ENCODE results near the gene FAM200C.

Gene FAM200C

GRCh38 chr5:160399402-160400353 is at the start of gene FAM200C:
Gene FAM200C (minus strand): TSS chr5:160400054. CDS start chr5:160395490, 4,564 bp downstream.
- H3K27me3 ChIP-seq (ENCODE audit: insufficient read depth, insufficient read length), result no peaks in the 10 kb centered on the region
- DNase-seq (ENCODE audit: low read depth, low spot score), result peak; percentile 77
- H3K9me3 ChIP-seq (ENCODE audit: insufficient read depth, low read length), result no peaks in the 10 kb centered on the region
- H3K9ac ChIP-seq (ENCODE audit: insufficient read length, low read depth), result peak within 1 kb of the TSS; percentile 97
- no peaks in the 10 kb centered on the region for H3K4me1 ChIP-seq (ENCODE audit: insufficient read depth, insufficient read length)
- peak within 1 kb of the TSS; percentile 81 for H3K4me3 ChIP-seq (ENCODE audit: insufficient read length, low read depth)
- no peak for TF ChIP-seq YY1 (IDR thresholded peaks at IDR 0.05; ENCODE audit: insufficient read depth, insufficient read length)
- TF ChIP-seq ZNF274 (IDR thresholded peaks at IDR 0.05; ENCODE audit: low read depth, low read length), result no peak
- TF ChIP-seq SUZ12 (IDR thresholded peaks at IDR 0.05; ENCODE audit: extremely low read depth, insufficient read depth, insufficient read length), result no peak
- peaks cover 23% of the 10 kb centered on the region for H3K36me3 ChIP-seq (ENCODE audit: insufficient read depth, insufficient read length, low read length)

GRCh38 chr5:160449458-160449857 is 49.6 kb upstream of the FAM200C start:
- Histone ChIP-seq H3K4me3 (ENCODE audit: insufficient read length, low read depth) (no peak overlapping the region), H3K4me1 (ENCODE audit: insufficient read depth, insufficient read length) (no peaks in the 10 kb centered on the region), H3K27me3 (ENCODE audit: insufficient read depth, insufficient read length) (no peaks in the 10 kb centered on the region), H3K36me3 (ENCODE audit: insufficient read depth, insufficient read length, low read length) (no peaks in the 10 kb centered on the region), H3K9ac (ENCODE audit: insufficient read length, low read depth) (no peak overlapping the region), H3K9me3 (ENCODE audit: insufficient read depth, low read length) (no peaks in the 10 kb centered on the region)
- TF ChIP-seq ZNF274 (IDR thresholded peaks at IDR 0.05; ENCODE audit: low read depth, low read length) (no peak), SUZ12 (IDR thresholded peaks at IDR 0.05; ENCODE audit: extremely low read depth, insufficient read depth, insufficient read length) (no peak), YY1 (IDR thresholded peaks at IDR 0.05; ENCODE audit: insufficient read depth, insufficient read length) (no peak)
- no peak for DNase-seq (ENCODE audit: low read depth, low spot score)

GRCh38 chr5:160448886-160449285 is 49.0 kb upstream of the FAM200C start:
- Histone ChIP-seq H3K9ac (ENCODE audit: insufficient read length, low read depth) (no peak overlapping the region), H3K27me3 (ENCODE audit: insufficient read depth, insufficient read length) (no peaks in the 10 kb centered on the region), H3K36me3 (ENCODE audit: insufficient read depth, insufficient read length, low read length) (no peaks in the 10 kb centered on the region), H3K4me1 (ENCODE audit: insufficient read depth, insufficient read length) (no peaks in the 10 kb centered on the region), H3K4me3 (ENCODE audit: insufficient read length, low read depth) (no peak overlapping the region), H3K9me3 (ENCODE audit: insufficient read depth, low read length) (no peaks in the 10 kb centered on the region)
- TF ChIP-seq YY1 (IDR thresholded peaks at IDR 0.05; ENCODE audit: insufficient read depth, insufficient read length), result no peak
- TF ChIP-seq ZNF274 (IDR thresholded peaks at IDR 0.05; ENCODE audit: low read depth, low read length), result no peak
- TF ChIP-seq SUZ12 (IDR thresholded peaks at IDR 0.05; ENCODE audit: extremely low read depth, insufficient read depth, insufficient read length), result no peak
- DNase-seq (ENCODE audit: low read depth, low spot score), result no peak

- Histone ChIP-seq H3K4me1 (ENCODE audit: insufficient read depth, insufficient read length) (no peaks in the 10 kb centered on the region), H3K36me3 (ENCODE audit: insufficient read depth, insufficient read length, low read length) (no peaks in the 10 kb centered on the region), H3K9me3 (ENCODE audit: insufficient read depth, low read length) (no peaks in the 10 kb centered on the region), H3K4me3 (ENCODE audit: insufficient read length, low read depth) (no peak overlapping the region), H3K27me3 (ENCODE audit: insufficient read depth, insufficient read length) (no peaks in the 10 kb centered on the region), H3K9ac (ENCODE audit: insufficient read length, low read depth) (no peak overlapping the region)
- TF ChIP-seq YY1 (IDR thresholded peaks at IDR 0.05; ENCODE audit: insufficient read depth, insufficient read length) (no peak), ZNF274 (IDR thresholded peaks at IDR 0.05; ENCODE audit: low read depth, low read length) (no peak), SUZ12 (IDR thresholded peaks at IDR 0.05; ENCODE audit: extremely low read depth, insufficient read depth, insufficient read length) (no peak)
- DNase-seq (ENCODE audit: low read depth, low spot score), result no peak
These were observed 45.9 kb upstream of the FAM200C start for GRCh38 chr5:160445751-160446150.

- H3K4me3 ChIP-seq (ENCODE audit: insufficient read length, low read depth), result no peak overlapping the region
- no peaks in the 10 kb centered on the region for H3K4me1 ChIP-seq (ENCODE audit: insufficient read depth, insufficient read length)
- no peak for DNase-seq (ENCODE audit: low read depth, low spot score)
- no peak overlapping the region for H3K9ac ChIP-seq (ENCODE audit: insufficient read length, low read depth)
- H3K27me3 ChIP-seq (ENCODE audit: insufficient read depth, insufficient read length), result no peaks in the 10 kb centered on the region
- no peaks in the 10 kb centered on the region for H3K36me3 ChIP-seq (ENCODE audit: insufficient read depth, insufficient read length, low read length)
- TF ChIP-seq YY1 (IDR thresholded peaks at IDR 0.05; ENCODE audit: insufficient read depth, insufficient read length) (no peak), SUZ12 (IDR thresholded peaks at IDR 0.05; ENCODE audit: extremely low read depth, insufficient read depth, insufficient read length) (no peak), ZNF274 (IDR thresholded peaks at IDR 0.05; ENCODE audit: low read depth, low read length) (no peak)
- no peaks in the 10 kb centered on the region for H3K9me3 ChIP-seq (ENCODE audit: insufficient read depth, low read length)
These were observed 45.3 kb upstream of the FAM200C start for GRCh38 chr5:160445132-160445531.

GRCh38 chr5:160444407-160444806 is 44.6 kb upstream of the FAM200C start:
- Histone ChIP-seq H3K36me3 (ENCODE audit: insufficient read depth, insufficient read length, low read length) (no peaks in the 10 kb centered on the region), H3K4me3 (ENCODE audit: insufficient read length, low read depth) (no peak overlapping the region), H3K9me3 (ENCODE audit: insufficient read depth, low read length) (no peaks in the 10 kb centered on the region), H3K4me1 (ENCODE audit: insufficient read depth, insufficient read length) (no peaks in the 10 kb centered on the region), H3K9ac (ENCODE audit: insufficient read length, low read depth) (no peak overlapping the region), H3K27me3 (ENCODE audit: insufficient read depth, insufficient read length) (no peaks in the 10 kb centered on the region)
- no peak for TF ChIP-seq ZNF274 (IDR thresholded peaks at IDR 0.05; ENCODE audit: low read depth, low read length)
- TF ChIP-seq YY1 (IDR thresholded peaks at IDR 0.05; ENCODE audit: insufficient read depth, insufficient read length), result no peak
- no peak for TF ChIP-seq SUZ12 (IDR thresholded peaks at IDR 0.05; ENCODE audit: extremely low read depth, insufficient read depth, insufficient read length)
- no peak for DNase-seq (ENCODE audit: low read depth, low spot score)

- no peaks in the 10 kb centered on the region for H3K27me3 ChIP-seq (ENCODE audit: insufficient read depth, insufficient read length)
- no peaks in the 10 kb centered on the region for H3K9me3 ChIP-seq (ENCODE audit: insufficient read depth, low read length)
- no peak overlapping the region for H3K9ac ChIP-seq (ENCODE audit: insufficient read length, low read depth)
- H3K4me1 ChIP-seq (ENCODE audit: insufficient read depth, insufficient read length), result no peaks in the 10 kb centered on the region
- no peak overlapping the region for H3K4me3 ChIP-seq (ENCODE audit: insufficient read length, low read depth)
- TF ChIP-seq YY1 (IDR thresholded peaks at IDR 0.05; ENCODE audit: insufficient read depth, insufficient read length) (no peak), SUZ12 (IDR thresholded peaks at IDR 0.05; ENCODE audit: extremely low read depth, insufficient read depth, insufficient read length) (no peak), ZNF274 (IDR thresholded peaks at IDR 0.05; ENCODE audit: low read depth, low read length) (no peak)
- no peak for DNase-seq (ENCODE audit: low read depth, low spot score)
- no peaks in the 10 kb centered on the region for H3K36me3 ChIP-seq (ENCODE audit: insufficient read depth, insufficient read length, low read length)
These were observed 43.1 kb upstream of the FAM200C start for GRCh38 chr5:160442824-160443431.

Data from NT2/D1 (cell line).